Stimulated activated CD8-positive, alpha-beta memory T cell treated with anti-CD3 and anti-CD28 coated beads, Interleukin-7, amount 100 ng/mL, for 24 hours (primary cell): Measurements from ENCODE around the gene EIF4E2.

ENCODE experiments used
- DNase-seq: peaks from one replicate; pipeline ENCODE4 v3.0.0-alpha.2; 2020; ENCODE audit warnings: low read depth

Gene EIF4E2

GRCh38 chr2:232550354-232551249 lies at the start of gene EIF4E2, which contains the start of gene TIGD1:
Gene EIF4E2, plus strand, starts transcription at chr2:232550689. Its CDS starts 36 bp downstream, at chr2:232550725.
Gene TIGD1, minus strand, starts transcription at chr2:232550557. Its CDS starts 675 bp downstream, at chr2:232549882.
- DNase-seq = peak; percentile 90

- no peak for DNase-seq
Measured at GRCh38 chr2:232501331-232501771, 49.1 kb upstream of the EIF4E2 start.

GRCh38 chr2:232501794-232502390 lies 48.6 kb upstream of the EIF4E2 start:
- no peak for DNase-seq

GRCh38 chr2:232502511-232502910 lies 48.0 kb upstream of the EIF4E2 start:
- DNase-seq = no peak

GRCh38 chr2:232502911-232503808 lies 47.3 kb upstream of the EIF4E2 start:
- DNase-seq = no peak

- no peak for DNase-seq
Measured at GRCh38 chr2:232503809-232504323, 46.6 kb upstream of the EIF4E2 start.

- DNase-seq = no peak
Measured at GRCh38 chr2:232504438-232504837, 46.1 kb upstream of the EIF4E2 start.

- DNase-seq = no peak
Measured at GRCh38 chr2:232505856-232506255, 44.6 kb upstream of the EIF4E2 start.

- DNase-seq = no peak
Measured at GRCh38 chr2:232506709-232507108, 43.8 kb upstream of the EIF4E2 start.

- no peak for DNase-seq
Measured at GRCh38 chr2:232508251-232508650, 42.2 kb upstream of the EIF4E2 start.

GRCh38 chr2:232511336-232511890 lies 39.1 kb upstream of the EIF4E2 start:
- DNase-seq = no peak

- no peak for DNase-seq
Measured at GRCh38 chr2:232512602-232513001, 37.9 kb upstream of the EIF4E2 start.

GRCh38 chr2:232513353-232513752 lies 37.1 kb upstream of the EIF4E2 start:
- DNase-seq = no peak

GRCh38 chr2:232515639-232516038 lies 34.9 kb upstream of the EIF4E2 start:
- no peak for DNase-seq

GRCh38 chr2:232516551-232516950 lies 33.9 kb upstream of the EIF4E2 start:
- DNase-seq = no peak

- no peak for DNase-seq
Measured at GRCh38 chr2:232518844-232519243, 31.6 kb upstream of the EIF4E2 start.

- no peak for DNase-seq
Measured at GRCh38 chr2:232519581-232520438, 30.7 kb upstream of the EIF4E2 start, which contains the start of gene PRSS56. Gene PRSS56, plus strand, starts transcription at chr2:232520388. Its CDS starts 211 bp downstream, at chr2:232520599.

- DNase-seq = no peak
Measured at GRCh38 chr2:232520489-232520888, 30.0 kb upstream of the EIF4E2 start.

- no peak for DNase-seq
Measured at GRCh38 chr2:232521098-232521497, 29.4 kb upstream of the EIF4E2 start.

- peak; percentile 46 for DNase-seq
Measured at GRCh38 chr2:232521959-232522622, 28.4 kb upstream of the EIF4E2 start.
